ENCODE data around the gene APBA2.

Gene APBA2

GRCh38 chr15:28921919-28922706 is 36.3 kb downstream of the APBA2 start:
- TF ChIP-seq EZH2phosphoT487 (IDR thresholded peaks at IDR 0.05; ENCODE audit: low read depth) = no peak
- TF ChIP-seq, protein P1, sequence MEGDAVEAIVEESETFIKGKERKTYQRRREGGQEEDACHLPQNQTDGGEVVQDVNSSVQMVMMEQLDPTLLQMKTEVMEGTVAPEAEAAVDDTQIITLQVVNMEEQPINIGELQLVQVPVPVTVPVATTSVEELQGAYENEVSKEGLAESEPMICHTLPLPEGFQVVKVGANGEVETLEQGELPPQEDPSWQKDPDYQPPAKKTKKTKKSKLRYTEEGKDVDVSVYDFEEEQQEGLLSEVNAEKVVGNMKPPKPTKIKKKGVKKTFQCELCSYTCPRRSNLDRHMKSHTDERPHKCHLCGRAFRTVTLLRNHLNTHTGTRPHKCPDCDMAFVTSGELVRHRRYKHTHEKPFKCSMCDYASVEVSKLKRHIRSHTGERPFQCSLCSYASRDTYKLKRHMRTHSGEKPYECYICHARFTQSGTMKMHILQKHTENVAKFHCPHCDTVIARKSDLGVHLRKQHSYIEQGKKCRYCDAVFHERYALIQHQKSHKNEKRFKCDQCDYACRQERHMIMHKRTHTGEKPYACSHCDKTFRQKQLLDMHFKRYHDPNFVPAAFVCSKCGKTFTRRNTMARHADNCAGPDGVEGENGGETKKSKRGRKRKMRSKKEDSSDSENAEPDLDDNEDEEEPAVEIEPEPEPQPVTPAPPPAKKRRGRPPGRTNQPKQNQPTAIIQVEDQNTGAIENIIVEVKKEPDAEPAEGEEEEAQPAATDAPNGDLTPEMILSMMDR (IDR thresholded peaks at IDR 0.05; ENCODE audit: low read depth, low read length) = peak; percentile 76
- H3K36me3 ChIP-seq (replicated peaks; ENCODE audit: low read depth, low read length) = no peaks in the 10 kb centered on the region
- H3K4me2 ChIP-seq (ENCODE audit: low read length) = peak overlapping the region; percentile 44
- H3K4me1 ChIP-seq (ENCODE audit: low read length) = peaks cover 69% of the 10 kb centered on the region
- no peaks in the 10 kb centered on the region for H3K27me3 ChIP-seq (ENCODE audit: low read depth, low read length)
- H3K4me3 ChIP-seq (ENCODE audit: low read length) = peak overlapping the region; percentile 12
- no peaks in the 10 kb centered on the region for H3K79me2 ChIP-seq (ENCODE audit: low read length)
- H3K27ac ChIP-seq (ENCODE audit: low read length) = peak overlapping the region; percentile 16; the same call in 1 of the 2 replicates
- H3K9ac ChIP-seq (ENCODE audit: low read length) = peak overlapping the region; percentile 3; the same call in 1 of the 2 replicates
- H3K9me3 ChIP-seq (ENCODE audit: insufficient read depth, low read length) = no peaks in the 10 kb centered on the region
- H4K20me1 ChIP-seq (ENCODE audit: insufficient read depth, low read length) = no peaks in the 10 kb centered on the region
- H2AFZ ChIP-seq (ENCODE audit: low read depth, low read length) = peak overlapping the region; percentile 41

DNA sequence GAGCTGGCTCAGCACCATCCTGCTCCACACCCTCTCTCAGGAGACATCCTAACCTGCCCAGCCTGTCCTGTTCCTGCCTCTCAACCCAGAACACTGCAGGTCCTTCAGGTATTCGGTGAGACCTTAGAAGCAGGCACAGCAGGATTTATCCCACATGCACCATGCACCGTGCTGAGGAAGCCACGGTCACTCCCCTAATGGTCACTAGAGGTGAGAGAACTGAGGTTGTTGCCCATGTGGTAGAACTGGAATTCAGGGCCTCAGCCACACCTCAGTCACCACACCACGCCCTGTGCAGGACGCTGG is 36.9 kb downstream of the APBA2 start:
- TF ChIP-seq EZH2phosphoT487 (IDR thresholded peaks at IDR 0.05; ENCODE audit: low read depth) = no peak
- TF ChIP-seq, protein P1 (IDR thresholded peaks at IDR 0.05; ENCODE audit: low read depth, low read length) = no peak
- Histone ChIP-seq H3K79me2 (ENCODE audit: low read length) (no peaks in the 10 kb centered on the region), H3K4me1 (ENCODE audit: low read length) (peaks cover 69% of the 10 kb centered on the region), H4K20me1 (ENCODE audit: insufficient read depth, low read length) (no peaks in the 10 kb centered on the region), H3K9ac (ENCODE audit: low read length) (no peak overlapping the region), H3K27me3 (ENCODE audit: low read depth, low read length) (no peaks in the 10 kb centered on the region), H3K27ac (ENCODE audit: low read length) (no peak overlapping the region), H3K36me3 (replicated peaks; ENCODE audit: low read depth, low read length) (no peaks in the 10 kb centered on the region), H3K4me2 (ENCODE audit: low read length) (no peak overlapping the region; the same call in 1 of the 2 replicates), H2AFZ (ENCODE audit: low read depth, low read length) (no peak overlapping the region), H3K4me3 (ENCODE audit: low read length) (no peak overlapping the region), H3K9me3 (ENCODE audit: insufficient read depth, low read length) (no peaks in the 10 kb centered on the region)

- Histone ChIP-seq H3K9ac (ENCODE audit: low read length) (peak overlapping the region; percentile 65), H2AFZ (ENCODE audit: low read depth, low read length) (peak overlapping the region; percentile 83), H3K4me3 (ENCODE audit: low read length) (peak overlapping the region; percentile 69), H4K20me1 (ENCODE audit: insufficient read depth, low read length) (no peaks in the 10 kb centered on the region), H3K36me3 (replicated peaks; ENCODE audit: low read depth, low read length) (no peaks in the 10 kb centered on the region), H3K4me2 (ENCODE audit: low read length) (peak overlapping the region; percentile 98), H3K4me1 (ENCODE audit: low read length) (peaks cover 69% of the 10 kb centered on the region), H3K9me3 (ENCODE audit: insufficient read depth, low read length) (no peaks in the 10 kb centered on the region), H3K27ac (ENCODE audit: low read length) (peak overlapping the region; percentile 89), H3K79me2 (ENCODE audit: low read length) (no peaks in the 10 kb centered on the region), H3K27me3 (ENCODE audit: low read depth, low read length) (no peaks in the 10 kb centered on the region)
- TF ChIP-seq EZH2phosphoT487 (IDR thresholded peaks at IDR 0.05; ENCODE audit: low read depth) = no peak
- TF ChIP-seq, protein P1 (IDR thresholded peaks at IDR 0.05; ENCODE audit: low read depth, low read length) = no peak
Measured at GRCh38 chr15:28923726-28924280, 38.0 kb downstream of the APBA2 start.

DNA sequence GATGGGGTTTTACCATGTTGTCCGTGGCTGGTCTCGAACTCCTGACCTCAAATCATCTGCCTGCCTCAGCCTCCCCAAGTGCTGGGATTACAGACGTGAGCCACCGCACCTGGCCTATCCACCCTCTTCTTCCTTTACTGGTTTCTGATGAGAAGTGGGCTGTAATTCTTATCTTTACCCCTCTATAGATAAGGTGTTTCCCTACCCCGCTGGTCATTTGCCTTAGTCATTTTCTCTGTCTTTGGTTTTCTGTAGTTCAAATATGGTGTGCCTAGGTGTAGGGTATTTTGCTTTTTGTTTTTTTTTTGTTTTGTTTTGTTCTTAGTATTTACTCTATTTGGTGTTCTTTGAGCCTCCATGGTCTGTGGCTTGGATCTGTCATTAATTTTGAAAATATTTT is 41.3 kb downstream of the APBA2 start:
- Histone ChIP-seq H3K27me3 (ENCODE audit: low read depth, low read length) (no peaks in the 10 kb centered on the region), H3K79me2 (ENCODE audit: low read length) (no peaks in the 10 kb centered on the region), H3K4me2 (ENCODE audit: low read length) (no peak overlapping the region), H3K9me3 (ENCODE audit: insufficient read depth, low read length) (no peaks in the 10 kb centered on the region), H4K20me1 (ENCODE audit: insufficient read depth, low read length) (no peaks in the 10 kb centered on the region), H3K4me3 (ENCODE audit: low read length) (no peak overlapping the region), H3K36me3 (replicated peaks; ENCODE audit: low read depth, low read length) (no peaks in the 10 kb centered on the region), H3K27ac (ENCODE audit: low read length) (no peak overlapping the region), H3K9ac (ENCODE audit: low read length) (no peak overlapping the region), H3K4me1 (ENCODE audit: low read length) (peaks cover 38% of the 10 kb centered on the region), H2AFZ (ENCODE audit: low read depth, low read length) (no peak overlapping the region)
- TF ChIP-seq, protein P1 (IDR thresholded peaks at IDR 0.05; ENCODE audit: low read depth, low read length) = no peak
- no peak for TF ChIP-seq EZH2phosphoT487 (IDR thresholded peaks at IDR 0.05; ENCODE audit: low read depth)
